Skin of body (tissue), 2 donors: Measurements from ENCODE around the gene ABHD4. TPM values are rescaled to one million over a fixed set of nuclear protein-coding genes. Genes with fewer than 3 reads are reported as not detected.
A peak's percentile ranks its signal among the peaks of the same experiment; 100 is the strongest.
"Not testable (repeated sequence)": the region's sequence is repeated elsewhere in the genome, so short reads cannot be mapped to it uniquely, and the experiment has no call there.

Experiments used
- DNase-seq: peaks from one replicate; lab custom pipeline; 2025; lab: John Stamatoyannopoulos, UW
- total RNA-seq: library from RNA; depleted of rRNA; stranded (reverse); fragments of >200 nt; gene quantifications from one replicate; pipeline ENCODE4 v1.2.3, GENCODE V29; 2014

ABHD4 gene
- total RNA-seq, 1 donor from 2014 or later, result 11.3 TPM

GRCh38 chr14:22589096-22589839 lies 8.8 kb upstream of the ABHD4 start, which contains the start of gene DAD1:
Gene DAD1 (minus strand): TSS chr14:22589224. CDS start chr14:22589157, 67 bp downstream.
- DNase-seq, result peak; percentile 100

- DNase-seq, result no peak
Observed at GRCh38 chr14:22593189-22593588, 4.9 kb upstream of the ABHD4 start.

- DNase-seq, result no peak
Observed at GRCh38 chr14:22593601-22594000, 4.5 kb upstream of the ABHD4 start.

GRCh38 chr14:22594156-22594716 lies 3.9 kb upstream of the ABHD4 start:
- DNase-seq, result no peak

GRCh38 chr14:22596354-22596879 lies 1.7 kb upstream of the ABHD4 start:
- DNase-seq, result no peak

- no peak for DNase-seq
Observed at GRCh38 chr14:22597265-22597664, 835 bp upstream of the ABHD4 start.

GRCh38 chr14:22597771-22598098 lies 365 bp upstream of the ABHD4 start:
- DNase-seq, result no peak

- no peak for DNase-seq
Observed at GRCh38 chr14:22598896-22599244, 770 bp downstream of the ABHD4 start.

- no peak for DNase-seq
Observed at GRCh38 chr14:22599349-22599748, 1.2 kb downstream of the ABHD4 start.

GRCh38 chr14:22600027-22600426 lies 1.9 kb downstream of the ABHD4 start:
- DNase-seq, result no peak

GRCh38 chr14:22601456-22601855 lies 3.4 kb downstream of the ABHD4 start:
- DNase-seq, result no peak

- no peak for DNase-seq
Observed at GRCh38 chr14:22601996-22602395, 3.9 kb downstream of the ABHD4 start.

- DNase-seq, result no peak
Observed at GRCh38 chr14:22602862-22603261, 4.8 kb downstream of the ABHD4 start.

GRCh38 chr14:22606380-22606779 lies 8.3 kb downstream of the ABHD4 start:
- no peak for DNase-seq

- DNase-seq, result no peak
Observed at GRCh38 chr14:22607291-22607690, 9.2 kb downstream of the ABHD4 start.

GRCh38 chr14:22610931-22611330 lies 12.8 kb downstream of the ABHD4 start:
- DNase-seq, result no peak

- DNase-seq, result no peak
Observed at GRCh38 chr14:22613106-22613695, 15.1 kb downstream of the ABHD4 start.

- DNase-seq, result no peak
Observed at GRCh38 chr14:22613736-22614239, 15.7 kb downstream of the ABHD4 start.

- DNase-seq, result peak; percentile 40
Observed at GRCh38 chr14:22614240-22614799, 16.2 kb downstream of the ABHD4 start.

- DNase-seq, result not testable (repeated sequence)
Observed at GRCh38 chr14:22615765-22616164, 17.7 kb downstream of the ABHD4 start.

GRCh38 chr14:22622255-22622654 lies 24.2 kb downstream of the ABHD4 start:
- DNase-seq, result no peak

- DNase-seq, result no peak
Observed at GRCh38 chr14:22623047-22623446, 24.9 kb downstream of the ABHD4 start.
